ENCODE measurements around the gene P2RY14.
A peak's percentile ranks its signal among the peaks of the same experiment; 100 is the strongest.

The P2RY14 gene

DNA sequence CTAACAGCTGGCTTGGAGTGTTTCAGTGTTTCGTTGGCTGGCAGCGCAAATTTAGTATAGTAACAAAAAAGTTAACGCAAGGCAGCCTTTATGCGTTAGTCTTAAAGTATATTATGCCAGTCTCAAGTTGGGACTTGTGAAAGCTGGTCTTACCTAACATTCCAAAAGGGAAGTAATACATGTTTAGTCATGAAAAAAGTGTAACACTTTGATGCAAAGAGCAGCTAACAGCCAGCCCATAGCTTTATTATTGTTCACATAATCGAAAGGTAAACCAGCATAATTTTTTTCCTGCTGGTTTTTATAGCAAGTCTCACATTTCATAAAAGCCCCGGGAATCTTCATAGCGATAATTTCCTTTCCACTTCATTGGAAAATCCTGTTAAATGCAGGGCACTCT, 40.6 kb upstream of the P2RY14 start:
- in situ Hi-C loops (cut with HindIII; ENCODE audit: low sequenced_read_pairs), result no loop called here
- TF ChIP-seq, protein P1, sequence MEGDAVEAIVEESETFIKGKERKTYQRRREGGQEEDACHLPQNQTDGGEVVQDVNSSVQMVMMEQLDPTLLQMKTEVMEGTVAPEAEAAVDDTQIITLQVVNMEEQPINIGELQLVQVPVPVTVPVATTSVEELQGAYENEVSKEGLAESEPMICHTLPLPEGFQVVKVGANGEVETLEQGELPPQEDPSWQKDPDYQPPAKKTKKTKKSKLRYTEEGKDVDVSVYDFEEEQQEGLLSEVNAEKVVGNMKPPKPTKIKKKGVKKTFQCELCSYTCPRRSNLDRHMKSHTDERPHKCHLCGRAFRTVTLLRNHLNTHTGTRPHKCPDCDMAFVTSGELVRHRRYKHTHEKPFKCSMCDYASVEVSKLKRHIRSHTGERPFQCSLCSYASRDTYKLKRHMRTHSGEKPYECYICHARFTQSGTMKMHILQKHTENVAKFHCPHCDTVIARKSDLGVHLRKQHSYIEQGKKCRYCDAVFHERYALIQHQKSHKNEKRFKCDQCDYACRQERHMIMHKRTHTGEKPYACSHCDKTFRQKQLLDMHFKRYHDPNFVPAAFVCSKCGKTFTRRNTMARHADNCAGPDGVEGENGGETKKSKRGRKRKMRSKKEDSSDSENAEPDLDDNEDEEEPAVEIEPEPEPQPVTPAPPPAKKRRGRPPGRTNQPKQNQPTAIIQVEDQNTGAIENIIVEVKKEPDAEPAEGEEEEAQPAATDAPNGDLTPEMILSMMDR (IDR thresholded peaks at IDR 0.05; ENCODE audit: low read depth, low read length, missing control alignments), result no peak

GRCh38 chr3:151318313-151318712, 40.0 kb upstream of the P2RY14 start:
- H3K4me3 ChIP-seq (ENCODE audit: low read depth, low read length), result no peak overlapping the region
- no peak for DNase-seq (ENCODE audit: low read depth)
- in situ Hi-C loops (cut with HindIII; ENCODE audit: low sequenced_read_pairs), result no loop called here
- TF ChIP-seq, protein P1 (IDR thresholded peaks at IDR 0.05; ENCODE audit: low read depth, low read length, missing control alignments), result no peak

More for the DNA sequence above, 40.6 kb upstream of the P2RY14 start:
- no peak for DNase-seq (ENCODE audit: low read depth)
- H3K4me3 ChIP-seq (ENCODE audit: low read depth, low read length), result no peak overlapping the region

- DNase-seq (ENCODE audit: low read depth), result no peak
- TF ChIP-seq, protein P1 (IDR thresholded peaks at IDR 0.05; ENCODE audit: low read depth, low read length, missing control alignments), result no peak
- no peak within 1 kb of the TSS for H3K4me3 ChIP-seq (ENCODE audit: low read depth, low read length)
- in situ Hi-C loops (cut with HindIII; ENCODE audit: low sequenced_read_pairs), result no loop called here
Measured at GRCh38 chr3:151316267-151316991, 38.1 kb upstream of the P2RY14 start, which contains the start of gene GPR87. Gene GPR87, minus strand, starts transcription at chr3:151316820. Its CDS starts 16,720 bp downstream, at chr3:151300100.

- TF ChIP-seq, protein P1 (IDR thresholded peaks at IDR 0.05; ENCODE audit: low read depth, low read length, missing control alignments), result no peak
- in situ Hi-C loops (cut with HindIII; ENCODE audit: low sequenced_read_pairs), result no loop called here
- DNase-seq (ENCODE audit: low read depth), result no peak
- no peak overlapping the region for H3K4me3 ChIP-seq (ENCODE audit: low read depth, low read length)
Measured at GRCh38 chr3:151315846-151316245, 37.5 kb upstream of the P2RY14 start.

- peak; percentile 51 for DNase-seq (ENCODE audit: low read depth)
- TF ChIP-seq, protein P1 (IDR thresholded peaks at IDR 0.05; ENCODE audit: low read depth, low read length, missing control alignments), result no peak
- no peak overlapping the region for H3K4me3 ChIP-seq (ENCODE audit: low read depth, low read length)
- in situ Hi-C loops (cut with HindIII; ENCODE audit: low sequenced_read_pairs), result no loop called here
Measured at GRCh38 chr3:151315136-151315535, 36.8 kb upstream of the P2RY14 start.

GRCh38 chr3:151314593-151314992, 36.3 kb upstream of the P2RY14 start:
- in situ Hi-C loops (cut with HindIII; ENCODE audit: low sequenced_read_pairs), result no loop called here
- no peak for DNase-seq (ENCODE audit: low read depth)
- TF ChIP-seq, protein P1 (IDR thresholded peaks at IDR 0.05; ENCODE audit: low read depth, low read length, missing control alignments), result no peak
- H3K4me3 ChIP-seq (ENCODE audit: low read depth, low read length), result no peak overlapping the region
